DMS153 treated with DMSO at 0.1 percent for 48 hours (cell line): ENCODE data around the gene SLC25A11.
"Not testable (repeated sequence)": the region's sequence is repeated elsewhere in the genome, so short reads cannot be mapped to it uniquely, and the experiment has no call there.

Experiments
- DNase-seq: peaks from one replicate; lab custom pipeline; 2025; ENCODE audit not compliant: unreplicated experiment; lab: John Stamatoyannopoulos, UW

SLC25A11 gene

DNA sequence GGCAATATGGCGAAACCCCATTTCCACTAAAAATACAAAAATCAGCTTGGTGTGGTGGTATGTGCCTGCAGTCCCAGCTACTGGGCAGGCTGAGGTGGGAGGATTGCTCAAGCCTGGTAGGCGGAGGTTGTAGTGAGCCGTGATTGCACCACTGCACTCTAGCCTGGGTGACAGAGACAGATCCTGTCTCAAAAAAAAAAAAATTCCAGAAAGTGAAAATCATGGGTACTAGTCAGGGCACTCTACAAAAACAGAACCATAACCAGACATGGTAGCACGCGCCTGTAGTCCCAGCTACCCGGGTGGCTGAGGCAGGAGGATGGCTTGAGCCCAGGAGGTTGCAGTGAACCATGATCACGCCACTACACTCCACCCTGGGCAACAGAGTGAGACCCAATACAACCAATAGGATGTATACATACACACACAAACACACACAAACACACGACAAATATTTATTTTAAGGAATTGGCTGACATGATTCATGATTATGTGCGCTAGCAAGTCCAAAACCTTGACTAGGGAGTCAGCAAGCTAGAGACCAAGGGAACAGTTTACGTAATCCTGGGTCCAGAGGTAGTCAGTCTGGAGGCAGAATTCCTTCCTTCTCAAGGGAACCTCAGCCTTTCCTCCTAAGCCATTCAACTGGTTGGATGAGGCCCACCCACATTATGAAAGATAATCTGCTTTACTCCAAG, 19.3 kb downstream of the SLC25A11 start:
- DNase-seq, result no peak

DNA sequence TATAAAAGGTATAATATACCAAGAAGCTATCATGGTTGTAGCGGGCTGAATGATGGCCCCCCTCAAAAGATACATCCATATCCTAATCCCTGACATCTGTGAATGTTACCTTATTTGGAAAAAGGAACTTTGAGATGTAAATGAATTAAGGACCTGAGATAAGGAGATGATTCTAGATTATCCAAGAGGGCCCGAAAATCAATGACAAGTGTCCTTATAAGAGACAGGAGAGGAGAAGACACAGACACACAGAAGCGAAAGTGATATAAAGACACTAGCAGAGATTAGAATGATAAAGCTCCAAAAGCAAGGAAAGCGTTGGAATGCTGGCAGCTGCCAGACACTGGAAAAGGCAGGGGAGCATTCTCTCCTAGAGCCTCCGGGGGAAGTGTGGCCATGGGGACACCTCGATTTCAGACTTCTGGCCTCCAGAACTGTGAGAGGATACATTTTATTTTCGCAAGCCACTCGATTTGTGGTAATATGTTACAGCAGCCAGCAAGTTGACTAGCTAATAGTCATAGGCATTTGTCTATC, 20.3 kb downstream of the SLC25A11 start:
- no peak for DNase-seq

DNA sequence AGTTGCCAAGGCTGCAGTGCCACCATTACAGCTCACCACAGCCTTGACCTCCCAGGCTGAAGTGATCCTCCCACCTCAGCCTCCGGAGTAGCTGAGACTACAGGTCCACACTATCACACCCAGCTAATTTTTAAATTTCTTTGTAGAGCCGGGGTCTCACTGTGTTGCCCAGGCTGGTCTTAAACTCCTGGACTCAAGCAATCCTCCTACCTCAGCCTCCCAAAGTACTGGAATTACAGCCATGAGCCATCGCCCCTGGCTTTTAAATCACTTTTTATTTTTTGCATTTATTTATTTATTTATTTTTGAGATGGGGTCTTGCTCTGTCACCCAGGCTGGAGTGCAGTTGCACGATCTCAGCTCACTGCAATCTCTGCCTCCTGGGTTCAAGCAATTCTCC, 25.3 kb downstream of the SLC25A11 start:
- DNase-seq, result not testable (repeated sequence)

DNA sequence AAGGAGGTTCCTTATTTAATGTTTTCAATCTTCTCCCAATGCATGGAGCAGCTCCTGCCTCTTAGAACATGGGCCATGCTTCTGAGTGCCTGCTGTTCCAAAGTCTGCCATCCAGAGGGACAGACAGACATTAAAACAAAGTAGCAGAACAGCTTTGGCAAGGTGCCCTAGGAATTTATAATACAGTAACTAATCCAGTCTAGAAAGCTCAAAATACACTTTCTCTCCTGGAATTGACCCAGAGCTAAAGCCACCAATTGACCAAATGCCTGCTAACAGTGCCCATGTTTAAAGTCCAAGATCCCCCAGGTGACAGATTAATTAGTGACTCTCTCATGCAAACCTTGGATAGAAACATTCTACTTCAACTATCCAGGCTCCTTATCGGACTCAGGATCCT, 25.9 kb downstream of the SLC25A11 start:
- no peak for DNase-seq

DNA sequence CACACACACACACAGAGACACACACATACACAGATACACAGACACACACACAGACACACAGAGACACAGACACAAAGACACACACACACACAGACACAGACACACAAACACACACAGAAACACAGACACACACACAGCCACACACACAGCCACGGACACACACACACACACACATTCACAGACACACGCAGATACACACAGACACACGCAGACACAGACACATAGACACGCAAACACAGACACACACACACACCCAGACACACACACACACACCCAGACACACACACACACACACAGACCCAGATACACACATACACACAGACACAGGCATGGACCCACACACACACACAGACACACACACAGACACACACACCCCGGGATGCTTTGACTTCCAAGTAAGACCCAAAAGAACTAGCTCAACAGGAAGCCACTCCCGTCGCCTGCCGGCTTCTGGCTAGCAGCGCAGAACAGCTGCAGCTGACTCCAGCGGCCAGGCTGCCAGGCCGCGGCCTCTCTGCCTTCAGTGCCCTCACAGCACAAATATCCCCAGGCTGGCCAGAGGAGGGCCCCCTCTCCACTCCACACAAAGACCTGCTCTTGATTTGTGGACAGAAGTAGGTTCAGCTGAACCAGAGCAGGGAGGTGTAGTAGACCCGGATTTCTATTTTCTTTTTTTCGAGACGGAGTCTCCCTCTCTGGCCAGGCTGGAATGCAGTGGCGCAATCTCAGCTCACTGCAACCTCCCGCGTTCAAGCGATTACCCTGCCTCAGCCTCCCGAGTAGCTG, 30.9 kb downstream of the SLC25A11 start:
- DNase-seq, result peak; percentile 38

DNA sequence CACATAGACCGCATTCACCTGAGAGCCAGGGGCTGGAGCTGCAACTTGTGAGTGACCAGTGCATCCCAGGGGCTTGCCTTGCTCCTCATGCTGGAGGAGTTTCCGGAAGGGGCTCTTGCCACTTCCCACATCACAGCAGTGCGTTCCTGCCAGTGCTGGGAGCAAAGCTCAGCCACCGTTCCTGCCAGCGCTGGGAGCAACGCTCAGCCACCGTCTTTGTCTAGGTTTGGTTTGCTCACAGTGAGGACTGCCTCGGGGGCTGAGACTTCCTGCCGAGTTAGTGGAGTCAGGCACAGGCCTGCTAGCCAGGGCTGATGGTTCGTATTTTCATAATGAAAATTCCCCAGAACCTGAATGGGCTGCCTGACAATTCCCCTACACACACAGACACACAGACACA, 31.5 kb downstream of the SLC25A11 start:
- no peak for DNase-seq

DNA sequence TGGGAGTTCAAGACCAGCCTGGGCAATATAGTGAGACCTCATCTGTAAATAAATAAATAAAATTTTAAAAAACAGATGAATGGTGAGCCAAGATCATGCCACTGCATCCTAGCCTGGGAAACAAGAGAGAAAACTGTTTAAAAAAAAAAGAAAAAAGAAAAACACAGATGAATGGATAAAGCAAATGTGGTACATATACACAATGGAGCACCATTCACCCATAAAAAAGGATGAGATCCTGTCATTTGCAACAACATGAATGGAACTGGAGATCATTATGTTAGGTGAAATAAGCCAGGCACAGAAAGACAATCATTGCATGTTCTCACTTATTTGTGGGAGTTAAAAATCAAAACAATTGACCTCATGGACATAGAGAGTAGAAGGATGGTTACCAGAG, 33.2 kb downstream of the SLC25A11 start:
- DNase-seq, result not testable (repeated sequence)

DNA sequence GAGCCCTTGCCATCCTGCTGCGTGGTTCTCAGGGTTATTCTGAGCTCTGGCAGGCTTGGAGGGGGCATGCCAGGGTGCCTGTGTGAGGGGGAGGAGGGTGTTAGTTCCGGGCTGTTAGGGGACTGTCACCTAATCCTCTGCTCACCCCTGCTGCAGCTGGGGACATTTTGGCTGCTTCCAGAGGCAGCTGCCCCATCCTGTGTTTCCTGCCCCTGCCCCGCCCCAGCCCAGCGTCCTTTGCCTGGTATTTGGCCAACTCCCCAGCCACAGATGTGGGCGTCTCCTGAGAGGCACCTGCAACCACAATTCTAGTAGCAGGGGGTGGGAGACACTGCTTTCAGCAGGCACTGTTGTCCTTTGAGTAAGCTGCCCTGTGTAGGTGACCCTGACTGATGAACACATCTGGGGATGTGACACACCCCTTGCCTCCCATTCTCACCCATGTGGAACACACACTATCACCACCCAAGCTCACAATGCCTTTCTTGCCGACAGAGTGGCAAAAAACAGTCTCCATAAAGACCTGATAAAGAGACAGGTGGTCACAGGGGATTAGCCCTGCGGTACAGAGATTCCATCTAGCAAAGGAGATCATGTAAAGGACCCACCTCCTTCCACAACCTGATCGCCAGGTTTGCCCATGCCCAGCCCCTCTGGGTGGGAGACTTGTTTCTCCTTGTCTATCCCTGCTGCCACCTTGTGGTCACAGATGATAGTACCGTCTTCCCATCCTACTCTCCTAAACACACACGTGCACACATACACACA, 36.6 kb downstream of the SLC25A11 start, which contains the start of gene CHRNE:
TSS of gene CHRNE (minus strand) at position 48 of the 768 bp plus-strand sequence. CDS start at position 13, 35 bp downstream.
- peak; percentile 19 for DNase-seq

DNA sequence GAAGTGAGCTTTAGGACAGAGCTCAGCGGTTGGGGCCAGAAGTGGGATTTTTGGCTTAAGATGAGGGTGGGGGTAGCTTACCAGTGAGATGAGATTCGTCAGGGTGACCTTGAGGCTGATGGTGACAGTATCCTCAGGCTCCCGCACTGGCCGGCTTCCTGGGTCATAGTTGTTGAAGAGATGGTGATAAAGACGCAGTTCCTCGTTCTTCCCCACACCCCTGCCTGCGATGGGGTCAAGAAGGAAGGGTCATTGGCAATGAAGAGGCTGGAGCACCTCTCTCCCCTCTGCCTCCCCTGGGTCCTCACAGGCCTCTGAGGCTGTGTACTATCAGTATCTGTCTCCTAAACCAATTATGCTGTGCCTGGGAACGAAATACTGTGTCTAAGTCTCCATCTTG, 37.3 kb downstream of the SLC25A11 start:
- no peak for DNase-seq

DNA sequence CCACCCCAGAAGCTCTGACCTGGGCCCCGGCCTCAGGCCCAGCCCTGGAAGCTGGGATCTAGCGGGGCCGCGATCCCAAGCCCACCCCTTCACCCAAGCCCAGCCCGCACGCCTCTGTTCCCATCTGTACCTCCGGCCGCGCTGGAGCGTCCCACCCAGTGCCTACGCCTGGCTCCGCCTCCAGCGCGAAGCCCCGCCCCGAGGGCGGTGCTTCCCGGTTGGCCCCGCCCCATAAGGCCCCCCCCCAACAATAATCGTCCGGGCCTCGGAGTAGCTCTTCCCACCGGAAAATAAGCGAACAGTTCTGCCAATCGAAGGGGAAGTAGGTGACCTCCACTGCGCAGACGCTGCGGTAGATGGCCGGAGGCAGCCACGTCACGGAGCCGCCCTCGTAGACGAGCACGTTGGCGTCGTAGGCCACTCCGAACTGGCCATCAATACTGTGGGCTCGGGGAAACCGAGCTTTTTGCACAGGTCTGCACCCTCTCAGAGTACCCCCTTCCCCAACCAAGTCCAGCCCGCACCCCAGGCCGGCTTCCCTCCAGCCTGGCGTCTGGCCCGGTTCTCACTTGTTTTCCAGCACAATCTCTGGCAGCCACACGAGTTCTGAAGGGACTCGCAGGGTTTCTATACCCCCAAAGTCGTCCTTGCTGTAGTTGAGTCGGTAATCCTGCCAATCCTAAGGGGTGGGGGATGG, 38.0 kb downstream of the SLC25A11 start:
- no peak for DNase-seq

DNA sequence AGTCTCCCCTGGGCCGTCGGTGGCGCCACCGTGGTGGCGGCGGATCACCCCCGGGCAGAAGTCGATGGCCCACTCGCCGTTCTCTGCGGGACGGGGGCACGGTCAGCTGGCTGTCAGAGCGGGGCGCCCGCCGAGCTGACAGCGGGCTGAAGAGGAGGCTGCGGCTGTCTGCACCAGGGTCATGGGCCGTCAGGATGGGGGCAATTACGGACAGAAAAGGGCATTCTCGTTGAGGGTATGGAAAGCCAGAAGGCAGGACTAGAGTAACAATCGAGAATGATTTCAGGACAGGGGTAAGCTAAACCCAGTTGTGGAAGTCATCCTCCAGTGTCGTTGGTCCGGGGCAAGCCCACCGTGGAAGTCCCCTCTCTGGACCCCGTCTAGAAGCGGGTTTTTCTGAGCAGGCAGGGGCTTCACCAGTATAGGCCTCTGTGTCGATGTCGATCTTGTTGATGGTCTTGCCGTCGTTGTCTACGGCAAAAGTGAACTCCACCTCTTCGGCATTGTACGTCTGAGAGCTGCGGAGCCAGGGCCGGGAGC, 38.7 kb downstream of the SLC25A11 start:
- DNase-seq, result no peak

DNA sequence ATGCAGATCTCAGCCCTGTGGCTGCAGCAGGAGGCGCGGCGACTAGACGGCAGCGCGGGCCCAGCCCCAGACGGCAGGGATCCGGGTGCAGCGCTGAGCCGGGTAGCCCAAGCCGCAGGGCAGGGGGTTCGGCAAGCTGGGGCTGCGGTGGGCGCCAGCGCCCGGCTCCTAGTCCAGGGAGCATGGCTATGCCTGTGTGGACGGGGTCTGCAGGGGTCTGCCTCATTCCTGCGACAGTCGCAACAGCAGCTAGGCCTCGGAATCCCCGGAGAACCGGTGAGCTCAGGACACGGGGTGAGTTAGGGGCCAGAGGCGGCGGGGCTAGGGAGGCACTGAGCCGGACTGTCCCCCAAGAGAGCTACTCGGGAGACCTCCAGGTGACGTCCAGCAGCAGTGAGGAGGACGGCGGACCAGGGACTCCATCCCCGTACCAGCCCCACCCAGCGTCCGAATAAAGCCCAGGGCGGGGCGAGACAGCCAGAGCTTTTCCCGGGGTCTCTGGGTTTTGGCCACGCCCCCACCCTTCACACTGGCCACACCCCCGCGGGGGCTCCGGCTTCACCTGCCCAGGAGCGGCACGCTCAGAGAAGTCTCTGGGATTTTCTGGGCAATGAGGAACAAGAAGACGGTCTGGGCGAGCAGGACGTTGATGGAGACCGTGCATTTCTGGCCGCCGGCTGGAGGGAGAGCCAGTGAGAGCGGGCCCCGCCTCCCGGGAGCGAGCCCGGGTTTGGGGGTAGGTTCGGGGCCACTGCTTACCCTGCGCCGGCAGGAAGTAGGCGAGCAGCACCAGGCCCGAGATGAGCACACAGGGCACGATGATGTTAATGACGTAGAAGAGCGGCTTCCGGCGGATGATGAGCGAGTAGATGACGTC, 39.4 kb downstream of the SLC25A11 start:
- DNase-seq, result no peak

DNA sequence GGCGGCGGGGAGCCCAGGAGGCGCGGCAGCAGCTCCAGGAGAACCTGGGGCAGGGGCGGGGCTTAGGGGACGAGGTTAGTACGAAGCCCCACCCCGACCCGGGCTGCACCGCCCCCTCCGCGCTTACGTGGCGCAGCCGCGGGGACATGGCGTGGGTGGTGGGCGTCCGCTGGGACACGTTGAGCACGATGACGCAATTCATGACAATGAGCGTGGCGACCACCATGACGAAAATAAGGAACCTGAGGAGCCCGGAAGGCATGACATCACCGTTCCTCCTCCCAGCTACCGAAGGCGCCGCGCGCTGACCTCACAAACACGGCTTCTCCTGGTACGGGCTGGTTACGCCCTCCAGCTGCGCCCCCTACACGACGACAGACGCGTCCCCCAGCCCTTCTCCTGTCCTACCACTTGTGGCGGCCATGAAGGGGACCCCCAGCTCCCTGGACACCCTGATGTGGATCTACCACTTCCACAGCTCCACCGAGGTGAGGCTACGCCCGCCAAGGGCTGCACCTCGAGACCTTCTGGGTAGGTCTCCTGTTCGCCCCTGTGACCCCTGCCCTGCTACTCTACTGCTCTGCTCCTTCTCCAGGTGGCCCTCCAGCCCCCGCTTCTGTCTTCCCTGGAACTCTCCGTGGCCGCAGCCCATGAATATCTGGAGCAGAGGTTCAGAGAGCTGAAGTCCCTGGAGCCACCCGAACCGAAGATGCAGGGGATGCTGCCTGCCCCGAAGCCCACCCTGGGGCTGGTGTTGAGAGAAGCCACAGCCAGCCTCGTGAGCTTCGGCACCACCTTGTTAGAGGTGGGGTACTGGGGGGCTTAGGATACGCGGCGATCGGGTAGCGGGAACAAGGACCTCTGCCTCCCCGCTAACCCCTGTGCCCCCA, 40.3 kb downstream of the SLC25A11 start, which contains the start of gene C17orf107:
TSS of gene C17orf107 (plus strand) at position 196 of the 890 bp plus-strand sequence. CDS start at position 423, 227 bp downstream.
- DNase-seq, result peak; percentile 1

DNA sequence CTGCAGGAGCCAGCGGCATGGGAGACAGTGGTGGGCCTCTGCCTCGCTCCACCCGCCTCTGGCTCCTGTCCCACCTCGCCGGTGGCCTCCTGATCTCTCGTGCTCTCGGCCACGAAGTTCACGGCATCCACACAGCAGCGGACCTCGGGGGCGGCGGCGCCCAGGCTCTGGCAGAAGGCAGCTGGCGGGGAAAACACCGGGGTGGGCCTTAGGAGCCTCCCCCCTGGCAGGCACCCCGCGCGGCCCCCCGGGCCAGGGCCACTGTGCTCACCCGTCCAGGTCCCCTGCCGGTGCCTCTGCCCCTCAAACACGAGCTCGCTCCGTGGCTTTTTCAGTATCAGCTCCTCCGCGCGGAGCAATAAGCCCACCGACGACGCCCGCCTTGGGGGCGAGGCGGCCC, 40.9 kb downstream of the SLC25A11 start:
- DNase-seq, result no peak

DNA sequence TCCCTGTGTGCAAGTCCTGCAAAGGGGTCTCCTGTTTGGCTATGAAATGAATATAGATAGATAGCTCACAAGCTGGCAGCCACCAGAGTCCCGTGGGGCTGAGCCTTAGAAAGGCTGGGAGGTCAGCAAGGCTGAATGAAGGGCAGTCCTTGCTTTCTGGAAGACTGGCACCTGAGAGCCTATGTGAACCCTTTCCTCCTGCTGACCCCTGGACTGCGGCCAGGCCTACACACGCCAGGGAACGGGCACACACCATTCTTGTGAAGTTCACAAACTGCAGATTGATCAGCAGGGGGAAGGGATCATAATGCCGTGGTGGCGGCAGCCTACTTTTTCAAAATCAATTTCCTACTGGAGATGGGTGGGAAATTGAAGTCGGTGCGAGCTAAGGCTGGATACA, 41.5 kb downstream of the SLC25A11 start:
- DNase-seq, result no peak

DNA sequence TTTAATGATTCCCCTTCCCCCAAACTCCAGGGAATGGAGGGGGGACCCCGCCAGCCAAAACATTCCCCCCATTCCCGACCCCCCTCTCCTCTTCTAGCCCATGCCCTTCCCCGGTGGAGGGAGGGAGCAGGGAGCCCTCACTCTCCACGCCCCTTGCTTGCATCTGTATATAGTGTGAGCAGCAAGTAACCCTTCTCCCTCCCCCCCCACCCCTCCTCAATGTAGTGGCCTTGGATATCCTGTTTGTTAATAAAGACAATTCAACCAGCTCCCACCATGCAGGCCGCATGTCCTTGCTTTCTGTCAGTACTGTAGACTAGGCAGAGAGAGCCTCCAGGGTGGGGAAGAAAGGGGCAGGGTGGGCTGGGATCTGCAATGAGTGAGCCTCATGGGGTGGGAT, 42.1 kb downstream of the SLC25A11 start:
- no peak for DNase-seq

DNA sequence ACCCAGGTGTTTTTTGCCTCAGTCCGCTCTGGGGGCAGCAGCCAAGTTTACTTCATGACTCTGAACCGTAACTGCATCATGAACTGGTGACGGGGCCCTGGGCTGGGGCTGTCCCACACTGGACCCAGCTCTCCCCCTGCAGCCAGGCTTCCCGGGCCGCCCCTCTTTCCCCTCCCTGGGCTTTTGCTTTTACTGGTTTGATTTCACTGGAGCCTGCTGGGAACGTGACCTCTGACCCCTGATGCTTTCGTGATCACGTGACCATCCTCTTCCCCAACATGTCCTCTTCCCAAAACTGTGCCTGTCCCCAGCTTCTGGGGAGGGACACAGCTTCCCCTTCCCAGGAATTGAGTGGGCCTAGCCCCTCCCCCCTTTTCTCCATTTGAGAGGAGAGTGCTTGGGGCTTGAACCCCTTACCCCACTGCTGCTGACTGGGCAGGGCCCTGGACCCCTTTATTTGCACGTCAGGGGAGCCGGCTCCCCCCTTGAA, 42.6 kb downstream of the SLC25A11 start:
- no peak for DNase-seq
